ENCODE data around the gene POLR3B. TPM values are rescaled to one million over a fixed set of nuclear protein-coding genes. Genes with fewer than 3 reads are reported as not detected.

Gene POLR3B
- total RNA-seq, 2 donors from 2014 or later = 9.0 to 12.4 TPM

DNA sequence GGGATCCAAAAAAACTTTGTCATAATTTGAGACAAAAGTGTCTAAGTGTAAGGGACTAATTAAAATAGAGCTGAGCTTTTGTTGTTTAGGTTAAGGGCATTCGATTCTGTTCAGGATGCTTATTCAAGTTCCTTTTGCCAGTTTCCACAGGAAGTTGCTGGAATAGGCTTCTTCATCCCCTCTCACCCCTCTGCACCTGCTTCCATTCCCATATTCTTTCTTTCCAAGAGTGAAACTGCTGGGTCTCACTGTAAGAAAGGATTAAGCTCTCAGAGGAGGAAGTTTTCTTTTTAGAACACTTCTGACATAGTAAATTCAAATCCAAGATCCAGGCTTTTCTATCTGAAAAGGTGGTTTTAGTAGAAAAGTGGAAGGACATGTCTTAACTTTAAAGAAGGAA lies 61.4 kb downstream of the POLR3B start:
- Histone ChIP-seq H3K9me3 (ENCODE audit: control insufficient read depth, low read length) (peaks cover 7% of the 10 kb centered on the region), H3K27ac (ENCODE audit: low read depth, low read length) (peak overlapping the region; percentile 22), H3K4me1 (ENCODE audit: control insufficient read depth, insufficient read depth, low read length) (peaks cover 2% of the 10 kb centered on the region), H3K9ac (ENCODE audit: extremely low read depth, low read length, poor library complexity, severe bottlenecking) (no peak overlapping the region), H3K36me3 (ENCODE audit: control insufficient read depth, insufficient read depth, low read length) (peaks cover 14% of the 10 kb centered on the region), H3K4me3 (ENCODE audit: low read length) (no peak overlapping the region), H3K27me3 (ENCODE audit: control insufficient read depth, insufficient read depth, low read length, poor library complexity, severe bottlenecking) (no peaks in the 10 kb centered on the region)
- 100% methylated on average over 1 of the region's 1 CpG; no CpG with 5 or more reads in 1 of the 2 experiments for WGBS, 2 experiments (ENCODE audit: insufficient coverage in 1 of 2, insufficient read length in 1 of 2)
- TF ChIP-seq, protein P1, sequence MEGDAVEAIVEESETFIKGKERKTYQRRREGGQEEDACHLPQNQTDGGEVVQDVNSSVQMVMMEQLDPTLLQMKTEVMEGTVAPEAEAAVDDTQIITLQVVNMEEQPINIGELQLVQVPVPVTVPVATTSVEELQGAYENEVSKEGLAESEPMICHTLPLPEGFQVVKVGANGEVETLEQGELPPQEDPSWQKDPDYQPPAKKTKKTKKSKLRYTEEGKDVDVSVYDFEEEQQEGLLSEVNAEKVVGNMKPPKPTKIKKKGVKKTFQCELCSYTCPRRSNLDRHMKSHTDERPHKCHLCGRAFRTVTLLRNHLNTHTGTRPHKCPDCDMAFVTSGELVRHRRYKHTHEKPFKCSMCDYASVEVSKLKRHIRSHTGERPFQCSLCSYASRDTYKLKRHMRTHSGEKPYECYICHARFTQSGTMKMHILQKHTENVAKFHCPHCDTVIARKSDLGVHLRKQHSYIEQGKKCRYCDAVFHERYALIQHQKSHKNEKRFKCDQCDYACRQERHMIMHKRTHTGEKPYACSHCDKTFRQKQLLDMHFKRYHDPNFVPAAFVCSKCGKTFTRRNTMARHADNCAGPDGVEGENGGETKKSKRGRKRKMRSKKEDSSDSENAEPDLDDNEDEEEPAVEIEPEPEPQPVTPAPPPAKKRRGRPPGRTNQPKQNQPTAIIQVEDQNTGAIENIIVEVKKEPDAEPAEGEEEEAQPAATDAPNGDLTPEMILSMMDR (conservative IDR thresholded peaks at IDR 0.05) = no peak
- H3K27ac Mint-ChIP-seq = peak overlapping the region; percentile 49
- DNase-seq = no peak
- H3K4me3 Mint-ChIP-seq = no peak overlapping the region
- no peaks in the 10 kb centered on the region for H3K27me3 Mint-ChIP-seq (ENCODE audit: insufficient read depth)
- peaks cover 33% of the 10 kb centered on the region for H3K4me1 Mint-ChIP-seq
- H3K9me3 Mint-ChIP-seq = no peaks in the 10 kb centered on the region
- peaks cover 34% of the 10 kb centered on the region for H3K36me3 Mint-ChIP-seq (ENCODE audit: low read depth)

DNA sequence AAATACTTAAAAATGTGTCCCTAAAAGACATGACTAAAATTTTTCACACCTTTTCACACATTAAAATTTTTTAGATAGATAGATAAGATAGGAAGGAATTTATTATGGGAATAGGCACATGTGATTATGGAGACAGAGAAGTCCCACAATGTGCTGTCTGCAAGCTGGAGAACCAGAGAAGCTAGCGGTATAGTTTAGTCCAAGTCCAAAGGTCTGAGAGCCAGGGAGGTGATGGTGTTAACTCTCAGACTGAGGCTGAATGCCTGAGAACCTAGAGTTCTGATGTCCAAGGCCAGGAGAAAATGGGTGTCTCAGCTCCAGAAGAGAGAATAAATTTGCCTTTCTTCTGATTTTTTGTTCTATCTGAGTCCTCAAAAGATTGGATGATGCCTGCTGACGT lies 65.7 kb downstream of the POLR3B start:
- TF ChIP-seq, protein P1 (conservative IDR thresholded peaks at IDR 0.05) = no peak
- WGBS, 2 experiments (ENCODE audit: insufficient coverage in 1 of 2, insufficient read length in 1 of 2) = 94 to 95% methylated on average over 2 of the region's 2 CpGs
- Histone ChIP-seq H3K4me3 (ENCODE audit: low read length) (no peak overlapping the region), H3K27me3 (ENCODE audit: control insufficient read depth, insufficient read depth, low read length, poor library complexity, severe bottlenecking) (no peaks in the 10 kb centered on the region), H3K9ac (ENCODE audit: extremely low read depth, low read length, poor library complexity, severe bottlenecking) (no peak overlapping the region), H3K4me1 (ENCODE audit: control insufficient read depth, insufficient read depth, low read length) (peaks cover 5% of the 10 kb centered on the region), H3K36me3 (ENCODE audit: control insufficient read depth, insufficient read depth, low read length) (peaks cover 12% of the 10 kb centered on the region), H3K27ac (ENCODE audit: low read depth, low read length) (no peak overlapping the region), H3K9me3 (ENCODE audit: control insufficient read depth, low read length) (no peaks in the 10 kb centered on the region)
- Mint-ChIP-seq H3K27me3 (ENCODE audit: insufficient read depth) (no peaks in the 10 kb centered on the region), H3K9me3 (no peaks in the 10 kb centered on the region), H3K4me3 (no peak overlapping the region), H3K36me3 (ENCODE audit: low read depth) (peaks cover 24% of the 10 kb centered on the region), H3K4me1 (peaks cover 17% of the 10 kb centered on the region), H3K27ac (no peak overlapping the region)
- DNase-seq = no peak

DNA sequence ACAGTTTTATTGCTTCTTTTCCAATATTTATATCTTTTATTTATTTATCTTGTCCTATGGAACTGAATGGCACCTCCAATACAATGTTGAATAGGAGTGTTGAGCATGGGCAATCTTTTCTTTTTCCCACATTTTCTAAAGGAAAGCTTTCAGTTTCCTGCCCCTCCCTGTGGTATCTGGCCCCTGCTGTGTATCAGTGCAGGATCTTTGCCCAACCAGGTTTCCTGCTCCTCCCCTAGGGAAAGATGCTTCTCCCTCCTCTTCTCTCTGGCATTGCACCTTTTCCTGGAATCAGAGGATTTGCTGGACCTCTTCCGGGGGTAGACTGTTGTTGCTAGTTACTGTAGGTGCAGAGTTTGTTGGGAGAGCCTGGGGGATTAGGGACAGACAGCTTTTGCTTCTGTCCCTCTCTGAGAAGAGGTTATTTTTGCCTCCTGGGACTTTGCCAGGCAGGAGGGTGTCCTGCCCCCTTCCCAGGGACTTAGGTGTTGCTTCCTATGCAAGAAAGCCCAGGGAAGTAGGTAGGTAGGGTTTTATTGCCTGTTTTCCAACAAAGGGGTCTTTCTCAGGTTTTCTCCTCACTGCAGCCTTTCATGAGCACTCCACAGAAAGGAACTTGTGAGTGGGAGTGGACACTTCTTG lies 67.6 kb downstream of the POLR3B start:
- Histone ChIP-seq H3K36me3 (ENCODE audit: control insufficient read depth, insufficient read depth, low read length) (peaks cover 16% of the 10 kb centered on the region), H3K4me1 (ENCODE audit: control insufficient read depth, insufficient read depth, low read length) (peaks cover 3% of the 10 kb centered on the region), H3K4me3 (ENCODE audit: low read length) (no peak overlapping the region), H3K27ac (ENCODE audit: low read depth, low read length) (no peak overlapping the region), H3K27me3 (ENCODE audit: control insufficient read depth, insufficient read depth, low read length, poor library complexity, severe bottlenecking) (no peaks in the 10 kb centered on the region), H3K9me3 (ENCODE audit: control insufficient read depth, low read length) (no peaks in the 10 kb centered on the region), H3K9ac (ENCODE audit: extremely low read depth, low read length, poor library complexity, severe bottlenecking) (no peak overlapping the region)
- H3K4me3 Mint-ChIP-seq = no peak overlapping the region
- H3K27ac Mint-ChIP-seq = no peak overlapping the region
- DNase-seq = peak; percentile 72
- no peaks in the 10 kb centered on the region for H3K9me3 Mint-ChIP-seq
- TF ChIP-seq, protein P1 (conservative IDR thresholded peaks at IDR 0.05) = no peak
- H3K4me1 Mint-ChIP-seq = peaks cover 5% of the 10 kb centered on the region
- H3K36me3 Mint-ChIP-seq (ENCODE audit: low read depth) = peaks cover 19% of the 10 kb centered on the region
- 100% methylated on average over 1 of the region's 1 CpG; no CpG with 5 or more reads in 1 of the 2 experiments for WGBS, 2 experiments (ENCODE audit: insufficient coverage in 1 of 2, insufficient read length in 1 of 2)
- H3K27me3 Mint-ChIP-seq (ENCODE audit: insufficient read depth) = no peaks in the 10 kb centered on the region
